NCI-H2196 (cell line): ENCODE data around the gene PHLDA3.
A peak's percentile ranks its signal among the peaks of the same experiment; 100 is the strongest.

Source experiments
- DNase-seq: peaks from one replicate; lab custom pipeline; 2025; ENCODE audit not compliant: unreplicated experiment; lab: John Stamatoyannopoulos, UW

The PHLDA3 gene

GRCh38 chr1:201436969-201437368 is 32.0 kb downstream of the PHLDA3 start:
- no peak for DNase-seq

- peak; percentile 13 for DNase-seq
Observed at GRCh38 chr1:201436393-201436792, 32.6 kb downstream of the PHLDA3 start.

GRCh38 chr1:201434266-201434665 is 34.7 kb downstream of the PHLDA3 start:
- no peak for DNase-seq

GRCh38 chr1:201433609-201434008 is 35.4 kb downstream of the PHLDA3 start:
- DNase-seq, result no peak

GRCh38 chr1:201430776-201431175 is 38.2 kb downstream of the PHLDA3 start:
- no peak for DNase-seq

DNA sequence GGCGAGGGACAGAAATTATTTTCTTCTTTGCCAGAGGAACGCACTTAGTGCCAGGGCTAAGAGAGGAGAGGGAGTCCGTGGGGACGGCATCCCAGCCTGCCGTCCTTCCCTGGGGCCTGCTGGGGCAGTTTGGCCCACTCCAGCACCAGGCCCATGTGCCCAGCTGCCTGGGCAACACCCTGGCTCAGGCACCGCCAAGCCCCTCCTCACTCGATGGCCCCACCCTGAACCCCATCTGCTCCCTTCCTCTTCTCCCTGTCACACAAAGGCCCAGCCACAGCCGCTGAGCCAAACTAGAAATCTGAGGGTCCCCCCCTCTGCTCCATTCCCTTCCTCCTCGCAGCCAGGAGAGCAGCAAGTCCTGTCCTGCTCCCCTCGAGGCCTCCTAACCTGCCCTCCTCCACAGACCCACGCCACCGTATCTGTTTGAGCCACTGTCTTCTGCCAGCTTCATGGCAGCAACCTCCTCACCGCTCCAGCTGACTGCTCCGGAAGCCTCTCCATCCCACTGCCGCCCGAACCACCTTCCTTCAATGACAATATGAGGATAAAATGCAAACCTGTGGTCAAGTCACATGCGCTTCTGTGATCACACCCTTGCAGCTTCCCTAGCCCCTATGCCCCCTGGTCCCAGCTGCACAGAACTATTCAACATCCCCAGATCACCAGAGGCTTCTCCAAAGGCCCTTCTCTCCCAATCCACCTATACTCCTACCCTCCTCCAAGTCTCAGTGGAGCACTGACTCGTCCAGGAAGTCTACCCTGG is 39.1 kb downstream of the PHLDA3 start:
- no peak for DNase-seq

- no peak for DNase-seq
Observed at GRCh38 chr1:201427963-201428362, 41.0 kb downstream of the PHLDA3 start.

DNA sequence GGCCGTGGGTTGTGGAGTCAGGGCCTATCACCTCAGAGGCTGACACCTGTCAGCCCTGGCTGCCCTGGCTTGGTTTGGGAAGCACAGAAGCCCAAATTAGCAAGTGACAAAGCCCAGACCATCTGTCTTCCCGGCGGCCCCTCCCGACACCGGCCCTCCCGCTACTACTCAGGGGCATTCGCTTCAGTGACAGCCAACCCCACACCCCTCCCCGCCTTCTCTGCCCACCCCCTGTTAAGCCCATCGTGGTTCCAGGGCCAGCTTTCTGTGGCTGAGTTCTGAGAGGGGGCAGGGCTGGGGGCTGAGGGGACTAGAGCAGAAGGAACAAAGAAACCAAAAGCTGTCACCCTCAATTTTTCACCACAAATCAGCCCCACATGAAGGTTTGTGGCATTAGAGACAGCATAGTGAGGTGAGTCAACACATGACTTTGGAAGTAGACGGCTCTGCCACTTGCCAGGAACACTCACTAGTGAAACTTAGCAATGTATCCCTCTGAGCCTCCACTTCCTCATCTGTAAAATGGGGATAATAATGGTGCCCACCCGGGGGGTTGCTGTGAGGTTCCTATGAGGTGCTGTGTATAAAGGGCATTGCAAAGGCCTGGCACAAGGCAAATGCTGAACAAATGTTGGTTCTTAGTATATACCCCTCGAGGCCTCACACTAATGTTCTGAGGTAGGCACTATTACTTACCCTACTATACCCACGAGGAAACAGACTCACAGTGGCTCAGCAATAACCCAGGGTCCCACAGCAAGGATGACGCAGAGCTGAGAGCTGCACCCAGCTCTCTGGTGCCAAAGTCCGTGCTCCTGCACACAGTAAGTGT is 42.3 kb downstream of the PHLDA3 start:
- DNase-seq, result no peak

GRCh38 chr1:201424146-201424545 is 44.8 kb downstream of the PHLDA3 start:
- no peak for DNase-seq

- no peak for DNase-seq
Observed at GRCh38 chr1:201423655-201424054, 45.3 kb downstream of the PHLDA3 start.

- DNase-seq, result no peak
Observed at GRCh38 chr1:201422436-201423030, 46.5 kb downstream of the PHLDA3 start.

DNA sequence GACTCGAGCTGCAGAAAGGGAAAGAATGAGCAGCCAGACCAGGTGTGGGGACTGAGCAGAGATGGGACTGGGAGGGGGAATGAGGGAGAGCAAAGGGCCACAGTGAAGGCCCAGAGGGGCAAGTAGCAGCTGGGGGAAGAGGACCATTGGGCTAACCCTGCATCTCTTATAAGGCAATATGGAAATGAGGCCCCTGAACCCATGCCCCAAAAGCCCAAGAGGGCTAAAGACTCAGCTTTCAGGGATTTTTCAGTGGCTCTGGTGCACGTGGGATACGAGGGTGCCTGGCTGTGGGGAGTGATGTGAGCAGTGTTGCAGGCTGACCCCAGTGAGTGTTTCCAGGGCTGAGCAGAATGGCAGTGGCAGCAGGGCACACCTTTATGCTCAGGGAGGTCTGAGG is 47.0 kb downstream of the PHLDA3 start:
- DNase-seq, result no peak

GRCh38 chr1:201421041-201421440 is 47.9 kb downstream of the PHLDA3 start:
- DNase-seq, result no peak

DNA sequence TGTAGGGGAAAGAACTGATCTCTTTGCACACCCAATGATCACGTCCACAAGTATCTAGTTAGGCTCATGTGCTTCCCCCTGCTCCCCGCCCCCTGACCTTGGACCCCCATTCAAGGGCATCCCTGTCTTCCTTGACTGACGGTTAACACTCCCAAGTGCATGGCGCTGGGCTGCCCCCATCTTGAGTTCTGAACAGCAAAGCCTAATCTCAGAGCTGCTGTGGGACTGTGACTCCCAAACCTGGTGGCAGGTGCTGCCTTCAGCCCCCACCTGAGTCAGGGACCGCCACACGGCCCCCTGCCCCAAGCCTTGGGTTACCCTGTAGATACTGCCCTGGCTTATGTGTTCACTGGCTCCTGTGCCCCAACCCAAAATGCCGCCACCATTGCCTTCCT is 48.4 kb downstream of the PHLDA3 start:
- DNase-seq, result no peak

DNA sequence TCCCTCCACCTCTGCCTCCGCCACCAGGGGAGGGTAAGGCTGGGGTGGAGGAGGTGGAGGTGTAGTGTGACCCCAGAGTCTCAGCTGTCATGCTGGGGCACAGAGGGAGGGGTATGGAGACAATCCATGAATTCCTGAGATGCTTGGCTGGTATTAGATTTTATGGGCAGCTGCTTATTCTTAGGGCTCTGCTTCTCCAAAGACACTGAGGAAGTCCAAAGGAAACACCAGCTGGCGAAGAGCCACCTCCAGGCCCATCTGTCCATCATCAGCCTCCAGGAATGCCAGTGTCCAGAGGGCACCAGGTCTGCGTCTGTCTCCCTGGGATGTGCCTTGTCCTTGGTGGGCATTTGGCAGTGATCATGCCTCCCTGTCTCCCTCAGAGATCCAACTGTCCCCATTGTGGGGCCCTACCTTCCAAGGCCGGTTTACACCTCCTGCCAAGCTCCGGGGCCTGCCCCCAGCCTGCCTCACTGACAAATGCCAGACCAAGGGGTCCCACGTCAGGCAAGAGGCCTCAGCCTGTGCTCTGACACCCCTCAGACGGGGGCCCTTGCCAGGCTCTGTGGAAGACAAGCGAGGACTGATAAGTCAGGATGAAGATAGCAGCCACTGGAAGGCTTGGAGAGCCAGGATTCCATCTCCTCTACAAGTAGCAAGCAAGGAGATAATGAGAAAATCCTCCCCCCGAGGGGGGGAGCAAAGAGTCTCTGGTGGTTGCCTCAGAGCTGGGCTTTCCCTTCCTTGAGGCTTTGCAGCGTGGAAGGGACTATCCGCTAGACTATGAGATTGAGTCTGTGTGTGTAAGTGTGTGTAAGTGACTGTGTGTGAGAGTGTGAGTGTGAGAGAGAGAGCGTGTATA is 49.0 kb downstream of the PHLDA3 start:
- DNase-seq, result no peak

DNA sequence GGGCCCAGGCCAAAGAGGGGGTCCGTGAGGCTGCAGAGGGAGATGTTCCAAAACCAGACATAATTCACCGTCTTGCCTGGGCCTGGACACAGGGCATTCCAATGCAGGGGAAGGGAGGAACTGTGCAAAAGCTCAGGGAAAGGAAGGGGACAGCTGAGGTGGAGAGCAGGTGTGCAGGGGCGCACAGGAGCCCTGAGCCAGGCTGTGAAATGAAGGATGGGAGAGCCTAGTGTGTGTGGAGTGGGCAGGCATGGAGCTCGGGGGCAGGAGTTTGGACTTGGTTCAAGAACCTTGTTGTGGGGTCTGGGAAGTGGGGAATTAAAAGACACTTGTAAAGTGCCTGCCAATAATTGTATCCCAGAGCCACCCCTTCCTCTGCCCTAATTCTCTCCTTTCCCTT is 49.7 kb downstream of the PHLDA3 start:
- DNase-seq, result no peak

GRCh38 chr1:201418461-201418860 is 50.5 kb downstream of the PHLDA3 start:
- DNase-seq, result no peak
